Measurements from ENCODE around the gene MEF2C. TPM values are rescaled to one million over a fixed set of nuclear protein-coding genes. Genes with fewer than 3 reads are reported as not detected.

Gene MEF2C
- polyA plus RNA-seq, 3 donors: 32.0 to 89.3 (median 88.3) TPM

DNA sequence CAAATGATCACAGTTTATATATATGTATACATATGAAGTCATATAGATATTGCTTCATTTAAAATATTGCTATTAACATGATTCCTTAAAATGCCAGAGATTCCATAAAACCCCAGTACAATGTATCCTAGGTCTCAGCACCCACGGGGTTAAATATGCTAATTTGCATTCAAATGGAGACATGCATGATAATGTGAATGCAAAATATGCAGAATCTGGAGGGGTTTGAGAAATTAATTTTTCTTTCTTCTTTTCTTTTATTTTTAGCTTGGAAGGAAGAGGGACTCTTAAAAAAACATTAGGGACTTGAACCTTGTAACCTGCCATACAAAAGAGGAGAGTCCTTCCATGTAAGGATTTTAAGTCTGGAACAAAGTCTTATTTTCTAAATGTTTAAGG, 211.9 kb downstream of the MEF2C start:
- TF ChIP-seq CTCF (IDR thresholded peaks at IDR 0.05): no peak
- Mint-ChIP-seq H3K9me3 (peaks cover 0 to 44% (median 32%) of the 10 kb centered on the region in 7 donors), H3K27me3 (ENCODE audit: low read depth in 3 of 3) (peaks cover 93 to 98% (median 95%) of the 10 kb centered on the region in 3 donors), H3K4me1 (peaks cover 57% of the 10 kb centered on the region), H3K36me3 (peaks cover 14 to 26% of the 10 kb centered on the region in 2 donors), H3K4me3 (peak overlapping the region in 1 of 2 donors; percentile 82), H3K27ac (no peak overlapping the region)
- no peak for DNase-seq
- Histone ChIP-seq H3K4me3 (replicated peaks in 1 of 3; ENCODE audit: low read depth in 2 of 3, low read length in 3 of 3) (no peak overlapping the region), H3K4me2 (replicated peaks; ENCODE audit: extremely low read depth, low read length, poor library complexity, severe bottlenecking) (no peak overlapping the region), H3K27ac (ENCODE audit: low read depth in 1 of 2, low read length in 2 of 2) (no peak overlapping the region), H3K9me3 (replicated peaks in 1 of 2; ENCODE audit: control insufficient read depth in 1 of 2, insufficient read depth in 1 of 2, low read length in 2 of 2) (peaks cover 0 to 70% of the 10 kb centered on the region in 2 donors), H3K36me3 (replicated peaks in 1 of 2; ENCODE audit: control insufficient read depth in 1 of 2, insufficient read depth in 2 of 2, low read length in 2 of 2) (no peaks in the 10 kb centered on the region), H2AFZ (ENCODE audit: insufficient read depth, low read depth, low read length, poor library complexity, severe bottlenecking) (no peak overlapping the region), H3K79me2 (ENCODE audit: insufficient read depth, low read length) (no peaks in the 10 kb centered on the region), H3K9ac (ENCODE audit: insufficient read depth, low read length, poor library complexity, severe bottlenecking) (no peak overlapping the region), H3K27me3 (ENCODE audit: control insufficient read depth in 2 of 2, insufficient read depth in 2 of 2, low read length in 2 of 2) (peaks cover 97 to 100% of the 10 kb centered on the region in 2 donors), H3K4me1 (ENCODE audit: control insufficient read depth in 1 of 2, insufficient read depth in 2 of 2, low read length in 2 of 2) (peaks cover 28 to 34% of the 10 kb centered on the region in 2 donors), H4K20me1 (ENCODE audit: insufficient read depth, low read length) (no peaks in the 10 kb centered on the region)
- intact Hi-C loops (cut with micrococcal nuclease): no loop called here
- WGBS (ENCODE audit: insufficient coverage): no CpG with 5 or more reads among the region's 1 CpG

GRCh38 chr5:88670461-88670860, 212.5 kb downstream of the MEF2C start:
- H3K27me3 Mint-ChIP-seq (ENCODE audit: low read depth in 3 of 3): peaks cover 93 to 98% (median 95%) of the 10 kb centered on the region in 3 donors
- Histone ChIP-seq H2AFZ (ENCODE audit: insufficient read depth, low read depth, low read length, poor library complexity, severe bottlenecking) (no peak overlapping the region), H3K4me2 (replicated peaks; ENCODE audit: extremely low read depth, low read length, poor library complexity, severe bottlenecking) (no peak overlapping the region), H3K9ac (ENCODE audit: insufficient read depth, low read length, poor library complexity, severe bottlenecking) (no peak overlapping the region), H3K36me3 (replicated peaks in 1 of 2; ENCODE audit: control insufficient read depth in 1 of 2, insufficient read depth in 2 of 2, low read length in 2 of 2) (no peaks in the 10 kb centered on the region), H3K4me1 (ENCODE audit: control insufficient read depth in 1 of 2, insufficient read depth in 2 of 2, low read length in 2 of 2) (peaks cover 25 to 27% of the 10 kb centered on the region in 2 donors), H3K27ac (ENCODE audit: low read depth in 1 of 2, low read length in 2 of 2) (no peak overlapping the region), H3K9me3 (replicated peaks in 1 of 2; ENCODE audit: control insufficient read depth in 1 of 2, insufficient read depth in 1 of 2, low read length in 2 of 2) (peaks cover 0 to 74% of the 10 kb centered on the region in 2 donors), H3K4me3 (replicated peaks in 1 of 3; ENCODE audit: low read depth in 2 of 3, low read length in 3 of 3) (no peak overlapping the region), H4K20me1 (ENCODE audit: insufficient read depth, low read length) (no peaks in the 10 kb centered on the region), H3K27me3 (ENCODE audit: control insufficient read depth in 2 of 2, insufficient read depth in 2 of 2, low read length in 2 of 2) (peaks cover 99 to 100% of the 10 kb centered on the region in 2 donors), H3K79me2 (ENCODE audit: insufficient read depth, low read length) (no peaks in the 10 kb centered on the region)
- peaks cover 0 to 45% (median 32%) of the 10 kb centered on the region in 7 donors for H3K9me3 Mint-ChIP-seq
- no peak overlapping the region for H3K27ac Mint-ChIP-seq
- H3K4me3 Mint-ChIP-seq: peak overlapping the region in 1 of 2 donors; percentile 64
- H3K36me3 Mint-ChIP-seq: peaks cover 10 to 32% of the 10 kb centered on the region in 2 donors
- WGBS (ENCODE audit: insufficient coverage): no CpG with 5 or more reads among the region's 1 CpG
- no peak for TF ChIP-seq CTCF (IDR thresholded peaks at IDR 0.05)
- peaks cover 57% of the 10 kb centered on the region for H3K4me1 Mint-ChIP-seq
- intact Hi-C loops (cut with micrococcal nuclease): no loop called here
- no peak for DNase-seq

Data from CD14-positive monocyte (primary cell).